GM12891 (cell line): Measurements from ENCODE around the gene NKX6-2.

Experiments used
- DNase-seq: peaks from one replicate; pipeline ENCODE4 v3.0.0; 2011; ENCODE audit warnings: low spot score; ENCODE audit not compliant: insufficient read length
- FAIRE-seq: peaks from 2 replicates; lab custom pipeline; 2011; peaks lifted over from hg19 to GRCh38; lab: Jason Lieb, UNC
- PAX5 ChIP-seq: IDR thresholded peaks from 2 replicates; pipeline ENCODE4 v1.6.1; 2011; ENCODE audit warnings: low read length, moderate library complexity, mild to moderate bottlenecking; ENCODE audit not compliant: insufficient read depth, severe bottlenecking
- POLR2A ChIP-seq: IDR thresholded peaks from 2 replicates; pipeline ENCODE4 v1.6.1; 2011; ENCODE audit warnings: low read depth, low read length, control low read depth
- POLR2AphosphoS5 ChIP-seq: IDR thresholded peaks from 2 replicates; pipeline ENCODE4 v1.6.1; 2011; ENCODE audit warnings: low read depth, low read length, control low read depth
- POU2F2 ChIP-seq: IDR thresholded peaks from 2 replicates; pipeline ENCODE4 v1.6.1; 2011; ENCODE audit warnings: low read depth, mild to moderate bottlenecking, control low read depth, low read length, moderate library complexity
- SPI1 ChIP-seq: IDR thresholded peaks from 2 replicates; pipeline ENCODE4 v1.6.1; 2011; ENCODE audit warnings: low read depth, low read length, control low read depth
- TAF1 ChIP-seq: IDR thresholded peaks from 2 replicates; pipeline ENCODE4 v1.6.1; 2011; ENCODE audit warnings: low read depth, low read length, control low read depth

The NKX6-2 gene

GRCh38 chr10:132768346-132769248 lies 17.4 kb downstream of the NKX6-2 start:
- no peak for TF ChIP-seq SPI1
- no peak for TF ChIP-seq POU2F2
- TF ChIP-seq PAX5, result no peak
- no peak for TF ChIP-seq POLR2AphosphoS5
- TF ChIP-seq TAF1, result no peak
- no peak for TF ChIP-seq POLR2A
- no peak for FAIRE-seq
- DNase-seq, result no peak

- DNase-seq (no peak), FAIRE-seq (no peak)
- TF ChIP-seq POLR2A (no peak), POLR2AphosphoS5 (no peak), POU2F2 (no peak), SPI1 (no peak), TAF1 (no peak), PAX5 (no peak)
Measured at GRCh38 chr10:132766291-132766690, 19.7 kb downstream of the NKX6-2 start.

- TF ChIP-seq POU2F2 (no peak), SPI1 (no peak), PAX5 (no peak), POLR2A (no peak)
- DNase-seq (no peak), FAIRE-seq (no peak)
Measured at GRCh38 chr10:132765435-132765834, 20.5 kb downstream of the NKX6-2 start.

GRCh38 chr10:132764108-132764507 lies 21.8 kb downstream of the NKX6-2 start:
- no peak for TF ChIP-seq POLR2AphosphoS5
- no peak for TF ChIP-seq PAX5
- TF ChIP-seq SPI1, result no peak
- TF ChIP-seq POLR2A, result no peak
- no peak for TF ChIP-seq TAF1
- TF ChIP-seq POU2F2, result no peak
- no peak for DNase-seq
- no peak for FAIRE-seq

- no peak for DNase-seq
- TF ChIP-seq POLR2AphosphoS5, result no peak
- TF ChIP-seq POLR2A, result no peak
- no peak for TF ChIP-seq SPI1
- TF ChIP-seq TAF1, result no peak
- no peak for TF ChIP-seq PAX5
- no peak for TF ChIP-seq POU2F2
- FAIRE-seq, result no peak
Measured at GRCh38 chr10:132763545-132763944, 22.4 kb downstream of the NKX6-2 start.

GRCh38 chr10:132762267-132762666 lies 23.7 kb downstream of the NKX6-2 start:
- DNase-seq, result no peak
- TF ChIP-seq POLR2A (no peak), PAX5 (no peak), POLR2AphosphoS5 (no peak), POU2F2 (no peak), TAF1 (no peak), SPI1 (no peak)
- FAIRE-seq, result no peak

GRCh38 chr10:132761395-132762060 lies 24.4 kb downstream of the NKX6-2 start:
- TF ChIP-seq TAF1 (no peak), POLR2AphosphoS5 (no peak), PAX5 (no peak), SPI1 (no peak), POLR2A (no peak), POU2F2 (no peak)
- DNase-seq (no peak), FAIRE-seq (no peak)

- no peak for DNase-seq
- no peak for TF ChIP-seq PAX5
- TF ChIP-seq POLR2AphosphoS5, result no peak
- no peak for TF ChIP-seq SPI1
- TF ChIP-seq POU2F2, result no peak
- TF ChIP-seq TAF1, result no peak
- no peak for TF ChIP-seq POLR2A
- FAIRE-seq, result no peak
Measured at GRCh38 chr10:132758865-132759264, 27.1 kb downstream of the NKX6-2 start.

- no peak for TF ChIP-seq POU2F2
- TF ChIP-seq SPI1, result no peak
- TF ChIP-seq POLR2A, result no peak
- no peak for TF ChIP-seq PAX5
- no peak for TF ChIP-seq POLR2AphosphoS5
- TF ChIP-seq TAF1, result no peak
- DNase-seq (no peak), FAIRE-seq (no peak)
Measured at GRCh38 chr10:132757171-132757570, 28.8 kb downstream of the NKX6-2 start.

GRCh38 chr10:132756591-132756990 lies 29.4 kb downstream of the NKX6-2 start:
- FAIRE-seq, result no peak
- TF ChIP-seq TAF1 (no peak), PAX5 (no peak), POU2F2 (no peak), POLR2A (no peak), POLR2AphosphoS5 (no peak), SPI1 (no peak)
- no peak for DNase-seq
